ENCODE measurements around the gene ARHGEF39.

The ARHGEF39 gene

DNA sequence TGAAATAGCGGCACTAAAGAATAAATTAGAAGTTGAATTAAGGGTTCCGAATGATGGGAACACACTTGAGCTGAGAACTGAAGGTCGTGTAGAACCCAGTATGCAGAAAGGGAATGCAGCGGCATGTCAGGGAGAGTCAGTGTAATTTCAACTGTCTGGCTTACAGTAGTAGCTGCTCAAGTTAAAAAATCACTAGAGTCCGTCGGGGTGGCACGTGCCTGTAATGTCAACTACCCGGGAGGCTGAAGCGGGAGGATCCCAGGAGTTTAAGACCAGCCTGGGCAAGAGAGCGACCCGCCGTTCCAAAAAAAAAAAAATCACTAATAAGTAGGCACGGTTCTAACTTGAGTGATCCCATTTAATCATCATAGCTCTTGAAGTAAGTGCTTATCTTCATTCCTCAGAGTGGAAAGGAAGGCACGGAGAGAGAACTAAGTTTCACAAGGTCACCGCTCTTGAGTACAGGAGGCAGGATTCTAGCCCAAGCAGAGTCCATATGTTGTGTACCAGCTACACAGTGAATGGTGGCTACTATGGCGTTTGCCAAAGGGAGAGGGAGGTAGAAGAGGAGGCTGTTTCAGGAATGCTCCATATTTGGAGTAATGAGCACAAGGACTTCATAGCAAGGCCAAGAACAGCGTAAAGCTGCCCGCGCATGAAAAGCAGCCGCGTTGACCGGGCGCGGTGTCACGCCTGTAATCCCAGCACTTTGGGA lies 8.0 kb downstream of the ARHGEF39 start:
- H3K27me3 ChIP-seq (ENCODE audit: control insufficient read depth, insufficient read depth, low read length): no peaks in the 10 kb centered on the region
- H3K9me3 ChIP-seq (ENCODE audit: control insufficient read depth, low read length): no peaks in the 10 kb centered on the region
- H3K4me2 ChIP-seq (ENCODE audit: low read length): peak overlapping the region; percentile 96
- no peaks in the 10 kb centered on the region for H3K4me1 ChIP-seq
- peak overlapping the region; percentile 83 for H2AFZ ChIP-seq
- peak overlapping the region; percentile 99 for H3K27ac ChIP-seq
- H3K79me2 ChIP-seq: no peaks in the 10 kb centered on the region
- H3K4me3 ChIP-seq (ENCODE audit: low read depth, low read length): peak overlapping the region; percentile 92
- no peaks in the 10 kb centered on the region for H3K36me3 ChIP-seq (ENCODE audit: control insufficient read depth, insufficient read depth, low read length)
- H3K9ac ChIP-seq: no peak overlapping the region
- TF ChIP-seq, protein P1, sequence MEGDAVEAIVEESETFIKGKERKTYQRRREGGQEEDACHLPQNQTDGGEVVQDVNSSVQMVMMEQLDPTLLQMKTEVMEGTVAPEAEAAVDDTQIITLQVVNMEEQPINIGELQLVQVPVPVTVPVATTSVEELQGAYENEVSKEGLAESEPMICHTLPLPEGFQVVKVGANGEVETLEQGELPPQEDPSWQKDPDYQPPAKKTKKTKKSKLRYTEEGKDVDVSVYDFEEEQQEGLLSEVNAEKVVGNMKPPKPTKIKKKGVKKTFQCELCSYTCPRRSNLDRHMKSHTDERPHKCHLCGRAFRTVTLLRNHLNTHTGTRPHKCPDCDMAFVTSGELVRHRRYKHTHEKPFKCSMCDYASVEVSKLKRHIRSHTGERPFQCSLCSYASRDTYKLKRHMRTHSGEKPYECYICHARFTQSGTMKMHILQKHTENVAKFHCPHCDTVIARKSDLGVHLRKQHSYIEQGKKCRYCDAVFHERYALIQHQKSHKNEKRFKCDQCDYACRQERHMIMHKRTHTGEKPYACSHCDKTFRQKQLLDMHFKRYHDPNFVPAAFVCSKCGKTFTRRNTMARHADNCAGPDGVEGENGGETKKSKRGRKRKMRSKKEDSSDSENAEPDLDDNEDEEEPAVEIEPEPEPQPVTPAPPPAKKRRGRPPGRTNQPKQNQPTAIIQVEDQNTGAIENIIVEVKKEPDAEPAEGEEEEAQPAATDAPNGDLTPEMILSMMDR (IDR thresholded peaks at IDR 0.05): no peak

DNA sequence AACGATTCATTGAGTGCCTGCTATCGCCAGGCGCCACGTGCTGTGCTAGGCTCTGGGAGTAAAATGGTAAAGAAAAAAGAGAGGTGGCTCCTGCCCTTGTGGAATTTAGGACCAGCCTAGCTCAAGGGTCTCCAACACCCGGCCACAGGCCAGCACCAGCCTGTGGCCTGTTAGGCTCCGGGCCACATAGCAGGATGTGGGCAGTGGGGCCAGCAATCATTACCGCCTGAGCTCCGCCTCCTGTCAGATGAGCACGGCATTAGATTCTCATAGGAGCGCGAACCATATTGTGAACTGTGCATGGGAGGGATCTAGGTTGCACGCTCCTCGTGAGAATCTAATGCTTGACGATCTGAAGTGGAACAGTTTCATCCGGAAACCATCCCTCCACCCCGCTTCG lies 8.6 kb downstream of the ARHGEF39 start:
- Histone ChIP-seq H3K4me2 (ENCODE audit: low read length) (no peak overlapping the region), H3K79me2 (no peaks in the 10 kb centered on the region), H3K36me3 (ENCODE audit: control insufficient read depth, insufficient read depth, low read length) (no peaks in the 10 kb centered on the region), H3K4me3 (ENCODE audit: low read depth, low read length) (no peak overlapping the region), H2AFZ (no peak overlapping the region), H3K9ac (no peak overlapping the region), H3K4me1 (no peaks in the 10 kb centered on the region), H3K27me3 (ENCODE audit: control insufficient read depth, insufficient read depth, low read length) (no peaks in the 10 kb centered on the region), H3K9me3 (ENCODE audit: control insufficient read depth, low read length) (no peaks in the 10 kb centered on the region), H3K27ac (no peak overlapping the region)
- TF ChIP-seq, protein P1 (IDR thresholded peaks at IDR 0.05): no peak

DNA sequence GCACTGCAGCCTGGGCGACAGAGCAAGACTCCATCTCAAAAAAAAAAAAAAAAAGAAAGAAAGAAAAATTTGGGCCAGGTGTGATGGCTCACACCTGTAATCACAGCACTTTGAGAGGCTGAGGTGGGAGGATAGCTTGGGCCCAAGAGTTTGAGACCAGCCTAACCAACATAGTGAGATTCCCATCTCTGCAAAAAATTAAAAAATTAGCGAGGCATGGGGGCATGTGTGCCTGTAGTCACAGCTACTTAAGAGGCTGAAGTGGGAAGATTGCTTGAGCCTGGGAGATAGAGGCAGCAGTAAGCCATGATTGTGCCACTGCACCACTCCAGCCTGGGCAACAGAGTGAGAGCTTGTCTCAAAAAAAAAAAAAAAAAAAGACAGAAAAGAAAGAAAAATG lies 11.4 kb downstream of the ARHGEF39 start:
- no peak overlapping the region for H3K4me3 ChIP-seq (ENCODE audit: low read depth, low read length)
- TF ChIP-seq, protein P1 (IDR thresholded peaks at IDR 0.05): no peak
- H3K27ac ChIP-seq: no peak overlapping the region
- H3K9me3 ChIP-seq (ENCODE audit: control insufficient read depth, low read length): no peaks in the 10 kb centered on the region
- no peaks in the 10 kb centered on the region for H3K79me2 ChIP-seq
- H3K4me2 ChIP-seq (ENCODE audit: low read length): no peak overlapping the region
- no peaks in the 10 kb centered on the region for H3K4me1 ChIP-seq
- H2AFZ ChIP-seq: no peak overlapping the region
- no peak overlapping the region for H3K9ac ChIP-seq
- no peaks in the 10 kb centered on the region for H3K36me3 ChIP-seq (ENCODE audit: control insufficient read depth, insufficient read depth, low read length)
- no peaks in the 10 kb centered on the region for H3K27me3 ChIP-seq (ENCODE audit: control insufficient read depth, insufficient read depth, low read length)

DNA sequence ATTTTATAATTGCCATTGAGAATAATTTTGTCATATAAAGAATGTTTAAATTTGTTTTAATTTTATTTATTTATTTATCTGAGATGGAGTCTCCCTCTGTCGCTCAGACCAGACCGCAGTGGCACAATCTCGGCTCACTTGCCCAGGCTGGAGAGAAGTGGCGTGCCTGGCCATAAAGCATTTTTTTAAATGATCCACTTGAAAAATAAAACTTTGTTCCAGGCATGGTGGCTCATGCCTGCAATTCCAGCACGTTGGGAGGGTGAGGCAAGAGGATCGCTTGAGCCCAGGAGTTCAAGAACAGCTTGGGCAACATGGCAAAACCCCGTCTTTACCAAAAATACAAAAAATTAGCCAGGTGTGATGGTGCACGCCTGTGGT lies 12.2 kb downstream of the ARHGEF39 start:
- no peaks in the 10 kb centered on the region for H3K36me3 ChIP-seq (ENCODE audit: control insufficient read depth, insufficient read depth, low read length)
- no peak overlapping the region for H3K4me2 ChIP-seq (ENCODE audit: low read length)
- H3K79me2 ChIP-seq: no peaks in the 10 kb centered on the region
- H3K4me3 ChIP-seq (ENCODE audit: low read depth, low read length): no peak overlapping the region
- H2AFZ ChIP-seq: no peak overlapping the region
- H3K27me3 ChIP-seq (ENCODE audit: control insufficient read depth, insufficient read depth, low read length): no peaks in the 10 kb centered on the region
- H3K9me3 ChIP-seq (ENCODE audit: control insufficient read depth, low read length): no peaks in the 10 kb centered on the region
- H3K4me1 ChIP-seq: no peaks in the 10 kb centered on the region
- TF ChIP-seq, protein P1 (IDR thresholded peaks at IDR 0.05): no peak
- no peak overlapping the region for H3K9ac ChIP-seq
- H3K27ac ChIP-seq: no peak overlapping the region
